ENCODE data around the gene ARPP19.
"Not testable (repeated sequence)": the region's sequence is repeated elsewhere in the genome, so short reads cannot be mapped to it uniquely, and the experiment has no call there.

The ARPP19 gene

DNA sequence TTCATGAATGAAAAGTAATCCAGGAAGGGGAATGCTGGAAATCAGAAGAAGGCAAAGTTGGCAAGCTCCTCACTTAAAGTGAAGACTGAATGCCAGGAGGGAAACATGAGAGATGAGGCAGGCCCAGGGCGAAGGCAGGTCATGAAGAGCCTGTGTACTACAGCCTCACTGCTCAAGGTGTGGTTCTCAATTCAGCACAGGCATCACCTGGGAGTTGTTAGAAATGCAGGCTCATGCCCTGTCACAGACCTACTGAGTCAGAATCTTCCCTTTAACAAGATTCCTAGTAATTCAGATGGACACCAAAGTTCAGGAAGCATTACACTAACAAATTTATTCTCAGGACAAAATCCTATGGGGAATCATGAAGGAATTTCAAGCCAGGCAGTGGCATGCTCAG, 54.3 kb downstream of the ARPP19 start:
- H2BK120ac ChIP-seq (ENCODE audit: insufficient read depth, low read length, poor library complexity): no peak overlapping the region
- H4K12ac ChIP-seq (ENCODE audit: low read depth, low read length): no peak overlapping the region
- WGBS (ENCODE audit: extremely low coverage, insufficient coverage, insufficient read length): no CpG with 5 or more reads among the region's 1 CpG

DNA sequence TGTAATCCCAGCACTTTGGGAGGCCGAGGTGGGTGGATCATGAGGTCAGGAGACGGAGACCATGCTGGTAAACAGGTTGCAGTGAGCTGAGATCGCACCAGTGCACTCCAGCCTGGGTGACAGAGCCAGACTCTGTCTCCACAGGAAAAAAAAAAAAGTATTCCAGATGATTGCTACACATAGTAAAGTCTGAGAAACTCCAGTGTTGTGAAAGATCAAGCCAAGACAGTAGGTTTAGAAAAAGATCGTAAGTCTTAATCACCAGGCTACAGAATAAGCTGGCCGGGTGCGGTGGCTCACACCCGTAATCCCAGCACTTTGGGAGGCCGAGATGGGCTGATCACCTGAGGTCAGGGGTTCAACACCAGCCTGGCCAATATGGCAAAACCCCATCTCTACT, 56.0 kb downstream of the ARPP19 start:
- not testable (repeated sequence) for H2AK5ac ChIP-seq (ENCODE audit: low read length); H3K4me1 ChIP-seq (ENCODE audit: control insufficient read depth in 1 of 2, insufficient read depth in 2 of 2, low read length in 2 of 2); H4K91ac ChIP-seq (ENCODE audit: low read depth, low read length); H3K14ac ChIP-seq (ENCODE audit: low read length); H4K12ac ChIP-seq (ENCODE audit: low read depth, low read length); H2BK12ac ChIP-seq (ENCODE audit: low read length); H3K23ac ChIP-seq (ENCODE audit: low read length); H3K79me1 ChIP-seq (ENCODE audit: low read length); H3K36me3 ChIP-seq (ENCODE audit: control insufficient read depth in 1 of 2, insufficient read depth in 2 of 2, low read length in 2 of 2); H3K9me3 ChIP-seq (ENCODE audit: insufficient read depth, low read depth, low read length); H2BK120ac ChIP-seq (ENCODE audit: insufficient read depth, low read length, poor library complexity); H3K18ac ChIP-seq (ENCODE audit: low read length); H3K4me3 ChIP-seq (ENCODE audit: low read depth, low read length); H3K9ac ChIP-seq (ENCODE audit: low read length); H3K27me3 ChIP-seq (ENCODE audit: insufficient read depth, low read length); H4K8ac ChIP-seq (ENCODE audit: low read depth, low read length); H3K4me2 ChIP-seq (ENCODE audit: low read length); H3K27ac ChIP-seq (ENCODE audit: low read depth, low read length); H3K79me2 ChIP-seq (ENCODE audit: control insufficient read depth, insufficient read depth, low read length, poor library complexity); H2AFZ ChIP-seq (ENCODE audit: insufficient read depth, low read length, poor library complexity); H3K4ac ChIP-seq (ENCODE audit: low read depth, low read length); H2BK5ac ChIP-seq (ENCODE audit: low read depth, low read length, poor library complexity)
- no CpG with 5 or more reads among the region's 8 CpGs for WGBS (ENCODE audit: extremely low coverage, insufficient coverage, insufficient read length)
- DNase-seq: peak in 1 of 2 donors; percentile 34

More for the DNA sequence above, 54.3 kb downstream of the ARPP19 start:
- no peak overlapping the region for H3K9ac ChIP-seq (ENCODE audit: low read length)
- H2BK5ac ChIP-seq (ENCODE audit: low read depth, low read length, poor library complexity): no peak overlapping the region
- no peak overlapping the region for H3K18ac ChIP-seq (ENCODE audit: low read length)
- no peak overlapping the region for H3K4ac ChIP-seq (ENCODE audit: low read depth, low read length)
- no peak overlapping the region for H2AFZ ChIP-seq (ENCODE audit: insufficient read depth, low read length, poor library complexity)
- no peak overlapping the region for H3K4me3 ChIP-seq (ENCODE audit: low read depth, low read length)
- no peak overlapping the region for H3K4me2 ChIP-seq (ENCODE audit: low read length)
- H4K8ac ChIP-seq (ENCODE audit: low read depth, low read length): no peak overlapping the region
- H3K4me1 ChIP-seq (ENCODE audit: control insufficient read depth in 1 of 2, insufficient read depth in 2 of 2, low read length in 2 of 2): no peaks in the 10 kb centered on the region
- H2AK5ac ChIP-seq (ENCODE audit: low read length): no peak overlapping the region
- no peak overlapping the region for H3K27ac ChIP-seq (ENCODE audit: low read depth, low read length)
- no peaks in the 10 kb centered on the region for H3K27me3 ChIP-seq (ENCODE audit: insufficient read depth, low read length)
- H3K14ac ChIP-seq (ENCODE audit: low read length): no peak overlapping the region
- H3K79me2 ChIP-seq (ENCODE audit: control insufficient read depth, insufficient read depth, low read length, poor library complexity): no peaks in the 10 kb centered on the region
- H3K79me1 ChIP-seq (ENCODE audit: low read length): no peaks in the 10 kb centered on the region
- no peak overlapping the region for H2BK12ac ChIP-seq (ENCODE audit: low read length)
- H3K36me3 ChIP-seq (ENCODE audit: control insufficient read depth in 1 of 2, insufficient read depth in 2 of 2, low read length in 2 of 2): no peaks in the 10 kb centered on the region
- no peak overlapping the region for H3K23ac ChIP-seq (ENCODE audit: low read length)
- H3K9me3 ChIP-seq (ENCODE audit: insufficient read depth, low read depth, low read length): no peaks in the 10 kb centered on the region
- DNase-seq: no peak
- H4K91ac ChIP-seq (ENCODE audit: low read depth, low read length): no peak overlapping the region

GRCh38 chr15:52511084-52511483, 57.7 kb downstream of the ARPP19 start:
- H4K91ac ChIP-seq (ENCODE audit: low read depth, low read length): no peak overlapping the region
- no peak overlapping the region for H3K14ac ChIP-seq (ENCODE audit: low read length)
- no peak overlapping the region for H3K4ac ChIP-seq (ENCODE audit: low read depth, low read length)
- no peak overlapping the region for H3K18ac ChIP-seq (ENCODE audit: low read length)
- no peak overlapping the region for H2BK120ac ChIP-seq (ENCODE audit: insufficient read depth, low read length, poor library complexity)
- no peaks in the 10 kb centered on the region for H3K79me1 ChIP-seq (ENCODE audit: low read length)
- H2BK12ac ChIP-seq (ENCODE audit: low read length): no peak overlapping the region
- H3K79me2 ChIP-seq (ENCODE audit: control insufficient read depth, insufficient read depth, low read length, poor library complexity): no peaks in the 10 kb centered on the region
- no peak overlapping the region for H3K27ac ChIP-seq (ENCODE audit: low read depth, low read length)
- no peaks in the 10 kb centered on the region for H3K36me3 ChIP-seq (ENCODE audit: control insufficient read depth in 1 of 2, insufficient read depth in 2 of 2, low read length in 2 of 2)
- H3K4me2 ChIP-seq (ENCODE audit: low read length): no peak overlapping the region
- no peak overlapping the region for H4K8ac ChIP-seq (ENCODE audit: low read depth, low read length)
- no peaks in the 10 kb centered on the region for H3K4me1 ChIP-seq (ENCODE audit: control insufficient read depth in 1 of 2, insufficient read depth in 2 of 2, low read length in 2 of 2)
- H2AFZ ChIP-seq (ENCODE audit: insufficient read depth, low read length, poor library complexity): no peak overlapping the region
- no peak overlapping the region for H3K4me3 ChIP-seq (ENCODE audit: low read depth, low read length)
- H3K27me3 ChIP-seq (ENCODE audit: insufficient read depth, low read length): no peaks in the 10 kb centered on the region
- no peak for DNase-seq
- H2AK5ac ChIP-seq (ENCODE audit: low read length): no peak overlapping the region
- no peak overlapping the region for H2BK5ac ChIP-seq (ENCODE audit: low read depth, low read length, poor library complexity)
- no peak overlapping the region for H4K12ac ChIP-seq (ENCODE audit: low read depth, low read length)
- H3K9me3 ChIP-seq (ENCODE audit: insufficient read depth, low read depth, low read length): no peaks in the 10 kb centered on the region
- H3K23ac ChIP-seq (ENCODE audit: low read length): no peak overlapping the region
- WGBS (ENCODE audit: extremely low coverage, insufficient coverage, insufficient read length): no CpG with 5 or more reads among the region's 2 CpGs
- no peak overlapping the region for H3K9ac ChIP-seq (ENCODE audit: low read length)

GRCh38 chr15:52509500-52510245, 59.2 kb downstream of the ARPP19 start:
- no peak overlapping the region for H3K23ac ChIP-seq (ENCODE audit: low read length)
- H4K8ac ChIP-seq (ENCODE audit: low read depth, low read length): no peak overlapping the region
- H2BK5ac ChIP-seq (ENCODE audit: low read depth, low read length, poor library complexity): no peak overlapping the region
- H2BK120ac ChIP-seq (ENCODE audit: insufficient read depth, low read length, poor library complexity): no peak overlapping the region
- no peak overlapping the region for H4K91ac ChIP-seq (ENCODE audit: low read depth, low read length)
- H3K9ac ChIP-seq (ENCODE audit: low read length): no peak overlapping the region
- no peak overlapping the region for H2AK5ac ChIP-seq (ENCODE audit: low read length)
- H3K79me1 ChIP-seq (ENCODE audit: low read length): no peaks in the 10 kb centered on the region
- DNase-seq: no peak
- H3K4me2 ChIP-seq (ENCODE audit: low read length): no peak overlapping the region
- no peaks in the 10 kb centered on the region for H3K9me3 ChIP-seq (ENCODE audit: insufficient read depth, low read depth, low read length)
- no peaks in the 10 kb centered on the region for H3K36me3 ChIP-seq (ENCODE audit: control insufficient read depth in 1 of 2, insufficient read depth in 2 of 2, low read length in 2 of 2)
- no peak overlapping the region for H3K4ac ChIP-seq (ENCODE audit: low read depth, low read length)
- H3K27ac ChIP-seq (ENCODE audit: low read depth, low read length): no peak overlapping the region
- no CpG with 5 or more reads among the region's 3 CpGs for WGBS (ENCODE audit: extremely low coverage, insufficient coverage, insufficient read length)
- H3K79me2 ChIP-seq (ENCODE audit: control insufficient read depth, insufficient read depth, low read length, poor library complexity): no peaks in the 10 kb centered on the region
- no peak overlapping the region for H4K12ac ChIP-seq (ENCODE audit: low read depth, low read length)
- H3K14ac ChIP-seq (ENCODE audit: low read length): no peak overlapping the region
- H3K4me3 ChIP-seq (ENCODE audit: low read depth, low read length): no peak overlapping the region
- H3K18ac ChIP-seq (ENCODE audit: low read length): no peak overlapping the region
- H3K27me3 ChIP-seq (ENCODE audit: insufficient read depth, low read length): no peaks in the 10 kb centered on the region
- no peaks in the 10 kb centered on the region for H3K4me1 ChIP-seq (ENCODE audit: control insufficient read depth in 1 of 2, insufficient read depth in 2 of 2, low read length in 2 of 2)
- H2AFZ ChIP-seq (ENCODE audit: insufficient read depth, low read length, poor library complexity): no peak overlapping the region
- no peak overlapping the region for H2BK12ac ChIP-seq (ENCODE audit: low read length)
